HFFc6 (cell line): Measurements from ENCODE around the gene MAGI3. TPM values are rescaled to one million over a fixed set of nuclear protein-coding genes. Genes with fewer than 3 reads are reported as not detected.

Experiments
- DNase-seq: peaks from one replicate; pipeline ENCODE4 v3.0.0-alpha.2; 2018
- H3K27ac Mint-ChIP-seq: 2 replicates; pipeline ENCODE4 v1.8.0; 2020; ENCODE audit warnings: mild to moderate bottlenecking, mixed read lengths
- H3K27me3 Mint-ChIP-seq: 2 replicates; pipeline ENCODE4 v1.8.0; 2021; ENCODE audit warnings: mild to moderate bottlenecking, moderate library complexity, mixed read lengths; ENCODE audit not compliant: insufficient read depth
- H3K36me3 Mint-ChIP-seq: 2 replicates; pipeline ENCODE4 v1.8.0; 2021; ENCODE audit warnings: low read depth, mixed read lengths
- H3K4me1 Mint-ChIP-seq: 2 replicates; pipeline ENCODE4 v1.8.0; 2020; ENCODE audit warnings: low read depth, mixed read lengths
- H3K4me3 Mint-ChIP-seq: 2 replicates; pipeline ENCODE4 v1.8.0; 2020; ENCODE audit warnings: mild to moderate bottlenecking, moderate library complexity, mixed read lengths
- H3K9me3 Mint-ChIP-seq: 2 replicates; pipeline ENCODE4 v1.8.0; 2020; ENCODE audit warnings: mild to moderate bottlenecking, mixed read lengths
- CTCF ChIP-seq: fragments of 200-600 bp; sonication (generic); IDR thresholded peaks from 2 replicates; pipeline ENCODE4 v1.5.0; 2021; ENCODE audit warnings: antibody characterized with exemption, mild to moderate bottlenecking
- total RNA-seq, 6 experiments: library from RNA; stranded (reverse); fragmentation: NEBNext Ultra II Directional; extraction: Animal tissue kit (Norgen Biotek cat#: 25700); gene quantifications; 2 replicates in 1 of 6; 3 replicates in 5 of 6; pipeline ENCODE4 v1.2.3, GENCODE V29; 2021

MAGI3 gene
- total RNA-seq, 6 experiments from 2014 or later = 5.1 to 8.2 (median 7.6) TPM

DNA sequence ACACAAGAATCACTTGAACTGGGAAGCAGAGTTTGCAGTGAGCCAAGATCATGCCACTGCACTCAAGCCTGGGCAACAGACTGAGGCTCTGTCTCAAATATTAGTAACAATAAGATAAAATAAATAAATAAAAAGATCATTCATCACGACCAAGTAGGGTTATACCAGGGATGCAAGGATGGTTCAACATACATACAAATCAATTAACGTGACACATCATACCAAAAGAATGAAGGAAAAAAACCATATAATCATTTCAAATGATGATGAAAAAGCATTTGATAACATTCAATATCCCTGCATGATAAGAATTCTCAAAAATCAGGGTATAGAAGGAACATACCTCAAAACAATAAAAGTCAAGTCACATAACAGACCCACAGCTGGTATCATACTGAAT, 330.7 kb downstream of the MAGI3 start:
- H3K27me3 Mint-ChIP-seq = no peaks in the 10 kb centered on the region
- H3K4me1 Mint-ChIP-seq = no peaks in the 10 kb centered on the region
- peaks cover 43% of the 10 kb centered on the region for H3K9me3 Mint-ChIP-seq
- peaks cover 69% of the 10 kb centered on the region for H3K36me3 Mint-ChIP-seq
- DNase-seq = no peak
- no peak for TF ChIP-seq CTCF
- H3K4me3 Mint-ChIP-seq = no peak overlapping the region
- H3K27ac Mint-ChIP-seq = no peak overlapping the region

GRCh38 chr1:113732802-113733201, 342.5 kb downstream of the MAGI3 start:
- no peak overlapping the region for H3K27ac Mint-ChIP-seq
- H3K36me3 Mint-ChIP-seq = peaks cover 17% of the 10 kb centered on the region
- DNase-seq = no peak
- no peak for TF ChIP-seq CTCF
- no peak overlapping the region for H3K4me3 Mint-ChIP-seq
- no peaks in the 10 kb centered on the region; the same call in 1 of the 2 replicates for H3K27me3 Mint-ChIP-seq
- no peaks in the 10 kb centered on the region for H3K9me3 Mint-ChIP-seq
- no peaks in the 10 kb centered on the region for H3K4me1 Mint-ChIP-seq

DNA sequence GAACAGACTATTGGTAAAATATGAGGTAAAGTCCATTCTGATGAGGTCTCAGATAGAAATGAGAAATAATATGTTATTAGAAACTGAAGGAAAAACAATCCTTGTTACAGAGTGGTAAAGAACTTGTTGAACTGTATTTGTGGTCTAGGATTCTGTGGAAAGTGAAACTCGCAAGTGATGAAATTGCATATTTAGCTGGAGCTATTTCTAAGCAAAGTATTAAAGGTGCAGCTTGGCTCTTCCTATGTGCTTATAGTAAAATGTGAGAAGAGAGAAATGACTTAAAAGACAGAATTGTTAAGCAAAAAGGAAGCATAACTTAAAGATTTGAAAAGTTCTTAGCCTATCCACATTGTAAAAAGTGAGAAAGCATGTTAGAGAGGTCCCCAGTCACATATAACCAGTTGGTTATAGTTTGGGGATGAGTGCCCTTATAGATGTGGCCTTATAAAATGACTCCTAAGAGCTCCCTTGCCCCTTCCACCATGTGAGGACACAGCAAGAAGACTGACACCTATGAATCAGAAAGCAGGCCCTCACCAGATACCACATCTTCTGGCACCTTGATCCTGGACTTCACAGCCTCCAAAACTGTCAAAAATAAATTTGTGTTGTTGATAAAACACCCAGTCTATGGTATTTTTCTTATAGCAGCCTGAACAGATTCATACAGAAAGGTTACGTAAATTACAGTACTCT, 344.2 kb downstream of the MAGI3 start:
- peaks cover 7% of the 10 kb centered on the region for H3K36me3 Mint-ChIP-seq
- H3K27ac Mint-ChIP-seq = no peak overlapping the region
- H3K4me3 Mint-ChIP-seq = no peak overlapping the region
- no peak for TF ChIP-seq CTCF
- no peaks in the 10 kb centered on the region for H3K9me3 Mint-ChIP-seq
- no peak for DNase-seq
- H3K4me1 Mint-ChIP-seq = no peaks in the 10 kb centered on the region
- no peaks in the 10 kb centered on the region; the same call in 1 of the 2 replicates for H3K27me3 Mint-ChIP-seq
